HUDEP-2 (cell line): Measurements from ENCODE around the gene CAPG.
"Not testable (repeated sequence)": the region's sequence is repeated elsewhere in the genome, so short reads cannot be mapped to it uniquely, and the experiment has no call there.

ENCODE experiments used
- DNase-seq, 76 experiments: peaks; one replicate each; lab custom pipeline; 2025; ENCODE audit not compliant: unreplicated experiment in 76 of 76; lab: John Stamatoyannopoulos, UW

Gene CAPG

DNA sequence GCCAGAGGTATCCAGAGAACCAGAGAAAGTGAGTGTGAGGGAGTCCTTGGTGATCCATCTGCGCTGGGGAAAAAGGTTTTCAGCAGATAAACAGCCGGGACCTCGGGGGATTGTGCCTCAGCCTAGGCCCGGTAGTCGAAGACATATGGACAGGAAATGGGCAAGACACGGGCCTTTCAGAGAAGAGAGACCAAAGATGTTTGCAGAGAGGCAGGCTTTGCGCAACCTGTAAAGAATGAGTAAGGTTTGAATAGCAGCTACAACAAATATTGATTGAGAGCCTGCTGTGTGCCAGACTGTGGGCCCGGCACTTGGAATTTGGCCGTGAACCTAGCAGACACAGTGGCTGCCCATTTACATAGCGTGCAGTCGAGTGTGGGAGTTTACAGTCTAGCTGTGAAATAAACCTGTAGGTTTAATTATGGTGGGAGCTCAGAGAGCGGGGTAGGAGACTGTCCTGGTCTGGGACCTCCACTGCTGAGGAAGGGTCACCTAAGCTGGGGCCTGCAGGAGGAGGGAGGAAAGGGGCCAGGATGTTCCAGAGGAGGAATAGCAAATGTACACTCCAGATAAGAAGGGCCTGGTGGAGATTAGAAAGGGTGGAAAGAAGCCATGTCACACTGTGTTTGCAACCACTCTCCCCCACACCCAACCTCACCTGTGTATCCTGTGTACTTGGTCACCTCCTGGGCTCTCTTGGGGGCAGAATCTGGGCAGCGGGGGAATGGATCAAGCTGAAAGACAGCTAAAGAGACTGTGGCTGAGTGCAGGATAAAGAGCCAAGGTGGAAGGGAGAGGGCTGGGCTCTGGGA, 11.3 kb upstream of the CAPG start:
- DNase-seq, result peak in 7 of 76 experiments; percentile 13 to 44 (median 33)

DNA sequence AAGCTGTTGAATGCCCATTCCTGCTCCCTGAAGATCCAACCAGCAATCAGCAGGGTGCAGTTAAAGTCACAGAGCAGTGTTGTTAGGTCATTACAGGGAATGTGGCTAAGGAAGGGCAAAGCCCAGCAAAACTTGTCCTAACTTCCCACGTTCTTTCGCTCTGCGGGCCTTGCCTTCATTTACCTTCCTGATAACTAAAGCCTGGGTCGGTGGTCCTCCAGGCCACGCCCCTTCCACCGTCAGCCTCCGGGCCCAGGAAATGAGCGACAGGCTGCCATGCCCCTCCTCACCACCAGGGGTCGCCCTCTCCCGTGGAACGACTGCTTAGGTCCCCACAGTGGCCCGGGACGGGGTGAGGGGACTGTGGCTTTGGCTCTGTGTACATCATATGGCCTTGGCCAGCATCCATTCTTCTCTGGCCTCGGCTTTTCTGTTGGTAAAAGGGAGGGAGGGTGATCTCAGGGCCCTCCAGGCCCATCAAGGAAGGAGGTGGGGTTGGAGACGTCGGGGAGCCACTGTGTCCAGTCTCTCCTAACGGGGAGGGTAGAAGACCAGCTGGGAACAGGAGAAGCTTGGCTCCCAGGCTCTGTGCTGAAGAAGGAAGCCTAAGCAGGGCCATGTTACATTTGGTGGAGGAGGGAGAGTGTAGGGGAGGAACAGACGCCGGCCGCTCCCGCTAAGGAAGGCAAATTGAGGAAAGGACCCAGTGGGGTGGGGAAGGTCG, 10.5 kb upstream of the CAPG start:
- DNase-seq, result peak in 73 of 76 experiments; percentile 9 to 93 (median 70)

DNA sequence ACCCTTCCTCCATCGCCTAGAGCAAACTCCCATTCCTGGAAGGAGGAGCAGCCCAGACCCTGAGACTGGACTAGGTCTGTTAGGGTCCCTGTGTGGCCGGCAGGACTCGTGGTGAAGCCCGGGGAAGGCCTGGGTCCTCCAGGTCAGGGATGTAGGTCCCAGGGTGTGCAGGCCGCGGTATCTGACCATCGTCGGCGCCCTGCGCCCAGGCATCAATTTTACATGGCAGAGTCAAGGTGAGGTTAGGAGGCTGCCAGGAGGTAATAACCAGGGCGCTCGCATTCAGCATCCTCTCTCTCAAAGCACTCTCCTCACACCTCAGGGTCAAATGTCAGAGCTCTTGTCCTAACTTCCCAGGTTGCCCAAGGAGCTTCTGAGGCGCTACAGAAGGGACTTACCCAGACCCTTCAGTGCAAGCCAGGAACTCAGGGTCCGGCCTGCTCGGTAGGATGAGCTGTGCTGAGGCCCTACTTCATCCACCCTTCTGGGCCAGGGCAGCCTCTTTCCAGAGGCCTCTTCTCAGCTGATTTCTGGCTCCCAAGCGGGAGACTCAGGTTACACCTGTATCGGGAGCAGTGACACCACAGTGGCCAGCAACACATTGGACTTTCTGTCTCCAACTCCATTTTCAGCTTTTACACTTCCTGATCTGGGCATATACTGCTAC, 9.0 kb upstream of the CAPG start:
- no peak for DNase-seq

DNA sequence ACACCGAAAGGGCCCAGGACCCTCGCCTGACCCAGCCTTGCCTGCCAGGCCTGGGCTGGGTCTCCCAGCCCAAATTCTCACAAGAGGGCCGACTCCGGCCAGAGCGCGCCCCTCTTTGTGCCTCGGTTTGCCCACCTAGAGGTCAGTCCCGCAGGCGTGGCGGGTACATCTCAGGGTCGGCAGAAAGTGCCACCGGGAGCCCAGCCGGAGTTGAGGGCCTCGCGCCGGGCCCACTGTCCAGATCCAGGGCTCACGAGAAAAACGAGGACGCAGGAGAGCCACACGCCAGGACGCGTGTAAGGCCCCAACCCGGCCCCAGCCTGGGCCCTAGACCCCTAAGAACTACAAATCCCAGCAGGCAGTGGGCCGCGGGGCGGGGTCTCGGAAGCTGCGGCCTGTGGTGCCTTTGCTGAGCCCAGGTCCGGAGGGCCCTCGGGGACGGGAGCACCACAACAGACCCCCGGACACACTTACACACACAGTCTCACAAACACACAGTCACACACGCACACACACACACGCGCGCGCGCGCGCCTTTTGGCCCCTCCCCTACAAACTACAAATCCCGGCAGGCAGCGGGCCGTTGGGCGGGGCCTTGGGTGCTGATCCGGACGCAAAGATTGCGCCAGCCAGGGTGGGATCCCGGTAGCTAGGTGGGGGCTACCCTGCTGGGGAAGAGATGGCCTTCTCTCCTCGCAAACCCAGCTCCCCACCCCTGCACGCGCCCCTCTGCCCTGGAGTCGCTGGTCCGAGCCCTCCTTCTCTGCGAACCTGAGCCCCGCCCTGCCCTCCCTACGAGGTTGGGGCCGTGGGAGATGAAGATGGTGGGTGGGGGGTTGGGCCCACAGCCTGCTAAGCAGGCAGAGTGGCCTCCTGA, 8.2 kb upstream of the CAPG start, which contains the start of gene SH2D6:
Gene SH2D6, plus strand, starts transcription at position 583 of the 877 bp plus-strand sequence. CDS start 10,752 bp downstream, outside the sequence.
- peak in 71 of 76 experiments; percentile 23 to 86 (median 70) for DNase-seq

DNA sequence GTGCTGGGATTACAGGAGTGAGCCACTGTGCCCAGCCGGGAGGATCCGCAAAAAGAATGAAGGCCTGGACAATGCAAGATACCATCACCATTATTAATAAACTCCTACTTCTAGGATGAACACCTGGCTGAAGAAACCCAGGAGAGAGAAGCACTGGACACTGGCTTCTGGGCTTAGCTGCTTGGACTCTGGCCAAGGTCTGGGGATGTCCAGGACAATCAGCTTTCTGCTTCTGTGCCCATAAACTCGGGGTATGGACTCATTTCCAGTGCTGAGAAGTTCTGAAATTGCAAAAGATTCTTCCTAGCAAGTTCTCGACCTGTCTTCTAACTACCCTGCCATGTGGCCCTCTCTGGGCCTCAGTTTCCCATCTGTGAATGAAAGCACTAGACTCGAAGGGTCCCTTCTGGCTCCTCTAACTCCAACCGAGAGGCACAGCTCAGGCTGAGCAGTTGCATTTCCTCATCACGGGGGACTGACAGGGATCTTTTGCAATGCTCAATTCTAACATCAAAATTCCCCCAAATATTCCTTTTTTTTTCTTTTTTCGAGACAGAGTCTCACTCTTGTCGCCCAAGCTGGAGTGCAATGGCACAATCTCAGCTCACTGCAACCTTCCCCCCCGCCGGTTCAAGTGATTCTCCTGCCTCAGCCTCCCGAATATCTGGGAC, 5.9 kb upstream of the CAPG start:
- no peak for DNase-seq

DNA sequence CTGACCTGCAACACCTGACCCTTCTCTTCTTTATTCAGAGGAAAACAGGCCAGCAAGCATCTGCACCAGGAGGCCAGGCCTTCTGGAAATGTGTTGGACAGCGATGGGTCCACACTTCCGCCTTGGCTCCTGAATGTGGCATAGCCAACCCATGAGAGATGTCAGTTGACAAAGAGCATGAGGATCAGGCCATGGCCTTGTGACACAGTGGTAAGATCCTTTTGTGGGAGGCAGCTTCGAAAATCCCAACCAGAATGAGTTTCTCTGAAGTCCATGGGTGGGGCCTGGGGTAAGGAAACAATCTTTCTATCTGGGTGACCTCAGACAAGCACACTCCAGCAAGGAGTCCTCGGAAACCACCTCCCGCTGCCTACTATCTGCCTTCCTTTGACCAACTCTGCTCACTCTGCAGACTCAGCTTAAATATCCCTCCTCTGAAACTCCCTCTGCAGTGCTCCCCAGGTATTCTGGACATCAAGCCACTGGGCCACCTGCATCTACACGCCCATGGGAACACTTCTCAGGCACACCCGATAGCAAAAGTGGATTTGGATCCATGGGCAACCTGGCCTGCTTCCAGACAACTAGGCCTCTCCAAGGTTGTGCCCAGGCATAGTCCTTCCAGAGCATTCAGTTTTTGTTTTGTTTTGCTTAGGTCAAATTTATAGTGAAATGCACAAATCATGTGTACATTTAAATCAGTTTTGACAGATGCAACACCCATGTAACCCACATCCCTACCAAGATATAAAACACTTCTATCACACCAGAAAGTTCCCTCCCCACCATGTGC, 4.8 kb upstream of the CAPG start:
- peak in 26 of 76 experiments; percentile 10 to 60 (median 28) for DNase-seq

DNA sequence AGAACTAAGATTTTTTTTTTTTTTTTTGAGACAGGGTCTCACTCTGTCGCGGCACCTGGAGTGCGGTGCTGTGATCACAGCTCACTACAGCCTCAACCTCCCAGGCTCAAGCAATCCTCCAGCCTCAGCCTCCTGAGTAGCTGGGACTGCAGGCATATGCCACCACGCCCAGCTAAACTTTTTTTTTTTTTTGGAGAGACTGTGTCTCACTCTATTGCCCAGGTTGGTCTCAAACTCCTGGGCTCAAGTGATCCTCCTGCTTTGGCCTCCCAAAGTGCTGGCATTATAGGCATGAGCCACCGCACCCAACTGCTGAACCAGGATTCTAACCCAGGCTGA, 4.2 kb upstream of the CAPG start:
- DNase-seq, result not testable (repeated sequence)

DNA sequence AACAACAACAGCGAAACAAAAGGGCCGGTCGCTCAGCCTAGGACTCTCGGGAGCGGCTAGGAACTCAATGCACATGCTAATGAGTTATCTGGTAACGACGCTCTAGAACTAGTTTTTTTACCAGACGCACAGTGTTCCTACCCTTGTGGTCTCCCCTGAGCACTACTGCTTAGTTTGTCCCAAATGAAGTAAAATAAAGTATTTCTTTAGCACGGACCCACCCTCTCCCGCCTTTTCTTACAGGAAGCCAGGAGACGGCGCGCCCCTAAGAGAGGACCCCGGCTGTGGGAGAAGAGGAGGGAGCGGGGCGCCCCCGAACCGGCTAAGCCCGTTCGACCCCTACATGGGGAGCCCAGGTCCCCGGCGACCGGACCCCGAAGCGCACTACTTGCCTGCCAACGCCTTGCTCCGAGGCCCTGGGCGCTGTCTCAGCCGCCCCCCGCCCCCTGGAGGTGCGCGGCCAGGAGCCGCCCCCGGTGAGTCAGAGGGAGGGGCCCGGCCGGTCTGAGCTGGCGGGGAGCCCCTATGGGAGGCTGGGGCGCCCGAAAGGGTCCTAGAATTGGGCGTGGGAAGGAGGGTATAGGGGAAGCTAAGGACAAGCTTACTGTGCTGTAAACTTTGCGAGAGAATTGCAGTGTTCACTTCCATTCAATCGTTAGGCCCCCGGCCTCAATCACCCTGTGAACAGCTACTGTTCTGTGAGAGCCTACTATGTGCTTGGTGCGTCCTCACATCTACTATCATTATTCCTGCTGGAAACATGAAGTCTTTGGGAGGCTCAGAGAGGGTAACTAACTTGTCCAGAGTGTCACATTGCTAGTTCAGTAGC, 3.6 kb upstream of the CAPG start:
- no peak for DNase-seq

DNA sequence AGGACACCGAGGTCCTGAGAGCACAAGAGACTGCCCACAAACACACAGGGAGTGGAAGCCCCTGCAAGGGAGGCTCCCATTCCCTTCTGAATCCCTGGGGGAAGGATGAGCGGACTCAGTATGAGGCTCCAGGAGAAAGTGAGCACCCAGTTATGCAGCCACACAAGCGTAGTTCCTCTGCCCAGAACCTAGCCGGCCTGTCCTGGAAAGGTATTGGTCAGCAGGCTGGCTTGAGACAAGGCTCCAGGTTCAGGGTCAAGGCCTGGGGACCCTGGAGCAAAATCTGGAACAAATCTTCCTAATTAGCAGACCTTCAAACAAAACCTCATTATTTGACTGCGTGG, 1.2 kb upstream of the CAPG start:
- DNase-seq, result no peak

DNA sequence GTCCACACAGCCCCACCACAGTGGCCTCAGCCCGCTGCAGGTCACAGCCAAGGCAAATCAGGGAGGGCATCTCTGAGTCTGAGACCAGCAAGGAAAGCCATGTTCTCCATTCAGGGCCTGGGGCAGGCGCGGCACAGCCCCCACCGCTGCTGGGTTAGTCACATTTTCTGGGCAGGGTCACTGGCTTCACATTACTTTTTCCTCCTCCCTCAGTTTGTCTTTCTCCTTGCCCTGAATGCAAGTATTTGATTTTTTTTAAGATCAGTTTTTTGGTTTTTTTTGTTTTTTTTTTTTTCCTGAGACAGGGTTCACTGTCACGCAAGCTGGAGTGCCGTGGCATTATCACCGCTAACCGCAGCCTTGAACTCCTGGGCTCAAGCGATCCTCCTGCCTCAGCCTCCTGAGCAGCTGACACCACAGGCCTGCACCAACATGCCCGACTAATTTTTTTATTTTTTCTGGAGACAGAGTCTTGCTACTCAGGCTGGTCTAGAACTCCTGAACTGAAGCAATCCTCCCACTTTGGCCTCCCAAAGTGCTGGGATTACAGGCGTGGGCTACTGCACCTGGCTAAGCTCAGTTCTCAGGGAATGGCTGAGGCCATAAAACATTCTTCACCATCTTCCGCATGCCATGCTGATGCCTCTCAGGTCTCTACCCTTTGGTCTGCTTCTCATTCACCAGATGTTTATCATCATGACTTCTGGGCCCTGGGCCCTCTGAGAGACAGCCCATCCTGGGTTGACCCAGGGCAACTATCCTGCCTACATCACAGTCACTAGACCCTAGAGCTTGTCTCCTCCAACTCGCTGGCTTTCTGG, 628 bp upstream of the CAPG start:
- peak in 5 of 76 experiments; percentile 36 to 65 (median 54) for DNase-seq

DNA sequence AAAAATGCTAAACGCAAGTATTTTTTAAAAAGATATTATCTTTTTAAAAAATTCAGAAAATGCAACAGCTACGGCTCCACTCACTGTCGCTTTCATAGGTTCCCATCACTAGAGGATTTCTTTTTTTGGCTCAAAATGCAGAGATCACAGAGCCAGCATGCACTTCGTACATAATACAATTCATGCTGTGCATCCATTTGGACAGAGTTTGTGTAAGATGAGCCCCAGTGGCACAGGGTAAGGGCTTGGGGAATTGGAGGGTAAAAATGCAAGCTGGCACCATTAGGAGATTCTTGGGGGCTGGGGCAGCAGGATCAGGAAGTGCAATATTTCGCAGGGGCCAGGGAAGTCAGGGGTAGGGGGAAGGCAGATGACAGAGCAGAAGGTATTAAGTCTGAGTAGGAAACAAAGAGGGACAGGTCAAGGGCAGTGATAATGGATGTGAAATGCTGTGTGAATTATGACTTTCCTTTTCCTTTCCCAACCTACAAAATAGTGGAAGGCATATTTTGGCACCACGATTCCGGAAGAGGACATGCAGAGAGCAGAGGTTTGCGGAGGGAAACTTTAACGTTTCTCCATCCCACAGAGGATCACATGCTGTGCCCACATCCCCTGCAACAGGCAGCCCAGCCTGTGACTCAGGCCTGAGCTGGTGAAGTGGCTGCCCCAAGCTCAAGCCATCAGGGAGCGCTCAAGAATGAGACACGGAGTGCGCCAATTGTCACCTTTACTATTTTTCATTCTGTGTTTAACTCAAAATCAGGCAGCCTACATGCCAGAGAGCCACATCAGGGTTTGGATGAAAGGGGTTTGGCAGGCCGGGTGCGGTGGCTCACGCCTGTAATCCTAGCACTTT, 4.7 kb downstream of the CAPG start:
- peak in 1 of 76 experiments; percentile 24 for DNase-seq

DNA sequence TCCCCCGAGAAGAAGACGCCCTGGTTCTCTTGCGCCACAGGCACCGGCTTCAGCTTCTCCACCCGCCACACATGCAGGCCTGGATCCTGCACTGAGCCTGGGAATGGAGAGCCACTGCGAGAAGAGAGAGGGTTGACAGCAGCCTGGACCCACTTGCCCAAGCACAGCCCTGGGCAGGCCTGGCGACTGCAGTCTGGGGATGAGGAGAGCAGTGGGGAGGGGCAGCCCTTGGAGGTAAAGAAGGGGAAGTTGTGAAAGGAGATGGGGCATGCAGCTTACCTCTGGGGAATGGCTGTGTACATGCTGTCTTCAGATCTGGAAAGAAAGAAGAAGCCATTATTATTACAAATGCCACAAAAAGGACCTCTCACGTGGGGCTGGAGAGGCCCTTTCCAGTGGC, 8.3 kb downstream of the CAPG start:
- DNase-seq, result no peak

DNA sequence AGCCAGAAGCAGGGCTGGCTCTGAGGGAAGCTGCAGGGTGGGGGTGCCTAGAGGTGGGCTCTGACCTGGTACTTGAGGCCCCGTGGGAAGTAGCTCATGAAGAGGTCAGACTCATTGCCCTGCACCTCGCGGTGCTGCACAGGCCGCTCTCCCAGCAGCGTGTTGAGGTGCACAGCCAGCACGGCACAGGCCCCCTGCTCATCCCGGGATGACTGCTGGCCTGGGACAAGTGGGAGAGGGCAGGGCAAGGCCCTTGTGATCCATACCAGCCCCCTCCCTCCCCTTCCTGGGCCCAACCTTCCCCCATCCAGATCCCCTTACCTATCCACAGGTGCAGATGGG, 8.7 kb downstream of the CAPG start:
- no peak for DNase-seq

DNA sequence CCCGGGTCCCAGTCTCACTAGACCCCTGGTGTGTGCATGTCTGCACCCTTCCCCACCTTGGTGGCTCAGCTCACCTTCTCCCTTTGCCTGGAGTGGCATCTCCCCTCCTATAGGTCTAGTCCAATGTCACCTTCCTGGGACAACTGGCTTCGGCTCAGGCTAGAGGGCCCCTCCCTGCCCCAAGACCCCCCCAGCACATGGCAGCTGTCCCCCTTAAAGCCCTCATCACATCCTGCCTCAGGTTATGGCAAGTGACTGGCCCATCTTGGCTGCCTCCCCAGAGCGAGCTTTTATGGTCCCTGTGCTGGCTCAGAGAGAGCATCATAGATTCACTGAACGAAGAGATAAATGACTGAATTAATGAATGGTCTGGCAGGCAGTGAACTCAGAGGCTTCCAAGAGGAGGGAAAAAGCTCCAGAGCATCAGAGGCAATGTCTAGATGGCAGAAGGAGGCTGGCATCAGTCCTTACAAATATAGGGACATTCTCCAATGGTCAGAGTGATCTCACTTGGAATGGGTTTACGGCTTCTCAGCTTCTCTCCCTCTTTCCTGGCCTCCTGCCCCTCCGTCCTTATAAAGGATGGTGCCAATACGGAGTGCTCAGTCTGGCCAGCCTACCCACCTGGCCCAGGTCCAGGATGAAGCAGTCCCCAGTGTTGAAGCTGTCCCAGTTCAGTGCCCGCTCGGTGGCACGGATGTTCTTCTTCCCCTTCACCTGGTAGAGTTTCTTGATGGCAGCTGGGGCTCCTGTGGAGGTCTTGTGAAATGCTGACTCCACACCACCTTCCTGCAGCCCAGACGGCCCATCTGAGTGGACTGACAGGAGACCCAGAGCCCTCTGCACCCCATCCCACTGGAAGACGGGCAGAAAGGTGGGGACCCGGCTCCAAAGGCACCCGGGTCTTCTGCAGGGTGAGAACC, 9.4 kb downstream of the CAPG start:
- no peak for DNase-seq

DNA sequence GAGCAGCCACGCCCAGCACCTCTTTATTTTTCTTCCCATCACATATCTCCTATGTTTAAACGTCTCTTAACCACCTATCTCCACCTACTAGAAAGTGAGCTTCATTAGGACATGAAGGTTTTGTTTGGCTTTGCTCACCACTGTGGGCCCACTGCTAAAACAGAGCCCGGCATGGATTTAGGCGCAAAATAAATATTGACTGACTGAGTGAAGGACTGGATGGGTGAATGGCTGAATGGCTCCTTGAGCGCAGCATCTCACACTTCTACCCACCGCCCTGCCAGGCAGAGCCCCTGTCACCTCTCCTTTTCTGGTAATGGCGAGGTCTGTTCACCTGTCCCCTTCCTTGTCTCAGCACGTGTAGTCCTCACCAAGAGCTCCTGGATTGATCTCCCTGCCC, 10.1 kb downstream of the CAPG start:
- DNase-seq, result no peak

DNA sequence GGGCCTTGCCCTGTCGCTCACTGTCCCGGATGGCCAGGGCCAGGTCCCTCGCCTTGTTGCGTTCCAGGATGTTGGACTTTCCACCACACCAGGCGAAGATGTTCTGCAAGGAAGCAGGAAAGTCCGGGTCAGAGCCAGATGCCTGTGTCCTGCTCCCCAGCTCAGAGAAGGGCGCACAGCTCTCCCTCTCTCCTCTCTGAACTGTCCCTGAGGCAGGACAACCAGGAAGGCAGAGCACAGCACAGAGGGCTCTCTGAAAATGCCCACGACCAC, 11.0 kb downstream of the CAPG start:
- DNase-seq, result no peak
